Hepatic stellate cell (primary cell): ENCODE data around the gene TMEM97.
"Not testable (repeated sequence)": the region's sequence is repeated elsewhere in the genome, so short reads cannot be mapped to it uniquely, and the experiment has no call there.

Experiments
- DNase-seq: peaks from one replicate; pipeline ENCODE4 v3.0.0; 2011; ENCODE audit warnings: low spot score

The TMEM97 gene

GRCh38 chr17:28338056-28338768, 19.2 kb downstream of the TMEM97 start:
- peak; percentile 68 for DNase-seq

- DNase-seq, result not testable (repeated sequence)
These were observed 19.8 kb downstream of the TMEM97 start for GRCh38 chr17:28338769-28339212.

GRCh38 chr17:28339431-28339830, 20.4 kb downstream of the TMEM97 start:
- no peak for DNase-seq

- no peak for DNase-seq
These were observed 21.4 kb downstream of the TMEM97 start for GRCh38 chr17:28340374-28340773.

GRCh38 chr17:28341516-28341915, 22.5 kb downstream of the TMEM97 start:
- no peak for DNase-seq

GRCh38 chr17:28342313-28342712, 23.3 kb downstream of the TMEM97 start:
- DNase-seq, result no peak

- no peak for DNase-seq
These were observed 24.5 kb downstream of the TMEM97 start for GRCh38 chr17:28343491-28343932.

GRCh38 chr17:28344011-28344410, 25.0 kb downstream of the TMEM97 start:
- DNase-seq, result no peak

- no peak for DNase-seq
These were observed 25.5 kb downstream of the TMEM97 start for GRCh38 chr17:28344435-28344901.

GRCh38 chr17:28345419-28346198, 26.6 kb downstream of the TMEM97 start:
- DNase-seq, result no peak

GRCh38 chr17:28346199-28346580, 27.2 kb downstream of the TMEM97 start:
- no peak for DNase-seq

GRCh38 chr17:28346746-28347246, 27.8 kb downstream of the TMEM97 start:
- DNase-seq, result no peak

- peak; percentile 85 for DNase-seq
These were observed 28.4 kb downstream of the TMEM97 start for GRCh38 chr17:28347261-28347891.

- DNase-seq, result no peak
These were observed 30.0 kb downstream of the TMEM97 start for GRCh38 chr17:28348979-28349378.

- no peak for DNase-seq
These were observed 31.3 kb downstream of the TMEM97 start for GRCh38 chr17:28350271-28350670.

GRCh38 chr17:28357061-28357900, 38.3 kb downstream of the TMEM97 start, which contains the start of gene POLDIP2:
TSS of gene POLDIP2 (minus strand) at chr17:28357527. CDS start at chr17:28357448, 79 bp downstream.
- DNase-seq, result peak; percentile 93

- DNase-seq, result no peak
These were observed 38.8 kb downstream of the TMEM97 start for GRCh38 chr17:28357901-28358197.

- DNase-seq, result no peak
These were observed 44.2 kb downstream of the TMEM97 start for GRCh38 chr17:28363186-28363585.

GRCh38 chr17:28363776-28364650, 45.0 kb downstream of the TMEM97 start:
- no peak for DNase-seq

- no peak for DNase-seq
These were observed 45.8 kb downstream of the TMEM97 start, which contains the start of gene SEBOX for GRCh38 chr17:28364665-28365363. TSS of gene SEBOX (minus strand) at chr17:28365199. CDS start at chr17:28365151, 48 bp downstream.
